Activated CD4-positive, alpha-beta T cell treated with anti-CD3 and anti-CD28 coated beads, Interleukin-2, amount 50 U/mL, for 16 hours (primary cell): ENCODE measurements around the gene HRH3.

ENCODE experiments used
- DNase-seq: peaks from one replicate; pipeline ENCODE4 v3.0.0-alpha.2; 2020

HRH3 gene

DNA sequence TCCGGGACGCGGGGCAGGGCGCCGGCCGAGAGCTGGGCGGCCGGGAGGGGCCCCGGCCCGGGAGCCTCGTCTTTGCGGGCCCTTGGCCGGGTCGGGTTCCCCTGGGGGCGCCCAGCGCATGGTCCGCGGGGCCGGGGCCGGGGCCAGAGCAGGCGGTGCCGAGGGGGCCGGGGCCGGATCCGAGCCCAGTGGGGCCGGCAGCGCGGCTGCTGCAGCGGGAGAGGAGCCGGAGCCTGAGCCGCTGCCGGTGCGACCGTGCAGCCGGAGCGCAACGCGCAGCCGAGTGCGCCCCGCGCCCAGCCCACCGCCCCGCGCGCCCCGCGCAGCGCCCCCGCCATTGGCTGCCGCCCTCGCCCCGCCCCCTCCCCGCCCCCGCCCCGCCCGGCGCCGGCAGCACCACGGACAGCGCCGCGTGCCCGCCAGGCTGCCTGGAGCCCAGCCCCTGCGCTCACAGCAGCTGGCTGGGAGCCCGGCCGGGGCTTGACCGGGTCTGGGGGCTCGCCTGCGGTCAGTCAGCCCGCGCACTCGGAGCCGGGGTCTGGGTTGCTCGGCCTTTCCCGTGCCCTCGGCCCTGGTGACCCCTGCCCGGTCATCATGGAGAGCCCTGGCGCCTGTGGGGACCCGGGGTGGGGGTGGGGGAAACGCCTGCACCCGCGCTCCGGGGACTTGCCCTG is at the start of gene HRH3:
HRH3 (minus strand) TSS at position 287 of the 674 bp plus-strand sequence. CDS start 308 bp downstream, outside the sequence.
- DNase-seq: peak; percentile 19

DNA sequence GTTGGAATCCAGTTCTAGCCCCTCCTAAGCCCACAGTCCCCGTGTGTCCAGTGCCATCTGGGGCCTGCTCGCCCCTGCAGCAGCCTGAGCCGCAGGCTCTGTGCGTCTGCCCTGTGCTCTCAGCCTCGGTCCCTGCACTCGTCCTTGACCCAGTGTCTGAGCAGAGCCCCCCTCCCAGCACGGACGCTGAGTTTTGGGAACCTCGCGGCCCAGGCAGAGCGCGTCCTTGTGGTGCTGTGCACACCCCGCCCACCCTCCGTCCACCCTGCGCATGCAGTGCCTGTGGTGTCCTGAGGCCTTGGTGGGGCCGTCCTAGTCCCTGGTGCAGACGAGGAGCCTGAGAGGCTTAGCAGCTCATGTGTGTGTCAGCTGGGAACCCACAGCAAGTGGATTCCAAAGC is 49.8 kb upstream of the HRH3 start:
- DNase-seq: no peak

DNA sequence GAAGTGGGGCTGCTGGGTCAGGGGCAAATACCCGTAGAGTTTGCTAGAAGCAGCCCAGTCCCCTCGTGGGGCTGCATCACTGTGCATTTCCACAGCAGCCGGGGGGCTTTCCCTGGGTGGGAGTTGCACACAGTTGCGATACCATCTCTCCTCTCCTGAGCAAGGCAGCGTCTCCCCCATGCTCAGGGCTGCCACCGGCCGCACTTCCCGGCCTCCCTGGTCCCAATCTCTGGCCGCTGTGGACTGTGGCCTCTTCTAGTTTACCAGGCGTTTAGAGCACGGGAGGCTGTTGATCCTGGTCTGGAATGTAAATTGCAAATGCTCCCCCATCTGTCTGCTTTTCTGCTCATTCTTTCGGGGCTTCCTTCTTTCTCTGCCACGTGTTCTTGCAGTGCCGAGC is 49.3 kb upstream of the HRH3 start:
- DNase-seq: no peak

DNA sequence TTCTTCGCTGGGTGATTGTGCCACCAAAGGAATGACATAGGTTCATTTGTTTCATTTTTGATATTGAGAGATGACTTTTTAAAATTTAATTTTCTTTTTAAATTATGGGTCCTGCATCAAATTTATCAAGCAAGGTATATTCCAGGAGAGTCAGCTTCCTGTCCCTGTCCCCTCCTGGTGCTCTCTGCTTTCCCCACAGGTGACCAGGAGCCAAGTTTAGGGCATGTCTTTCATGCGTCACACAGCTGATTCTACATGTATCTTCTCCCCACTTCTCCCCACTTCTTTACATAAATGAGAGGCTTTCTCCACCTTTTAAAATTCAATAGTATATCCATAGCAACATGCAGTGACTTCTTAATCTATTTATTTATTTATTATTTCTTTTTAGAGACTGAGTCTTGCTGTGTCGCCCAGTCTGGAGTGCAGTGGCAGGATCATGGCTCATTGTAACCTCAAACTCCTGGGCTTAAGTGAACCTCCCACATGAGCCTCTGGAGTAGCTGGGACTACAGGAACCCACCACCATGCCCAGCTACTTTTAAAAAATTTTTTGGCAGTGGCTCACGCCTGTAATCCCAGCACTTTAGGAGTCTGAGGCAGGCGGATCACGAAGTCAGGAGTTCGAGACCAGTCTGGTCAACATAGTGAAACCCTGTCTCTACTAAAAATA is 48.3 kb upstream of the HRH3 start:
- DNase-seq: no peak

DNA sequence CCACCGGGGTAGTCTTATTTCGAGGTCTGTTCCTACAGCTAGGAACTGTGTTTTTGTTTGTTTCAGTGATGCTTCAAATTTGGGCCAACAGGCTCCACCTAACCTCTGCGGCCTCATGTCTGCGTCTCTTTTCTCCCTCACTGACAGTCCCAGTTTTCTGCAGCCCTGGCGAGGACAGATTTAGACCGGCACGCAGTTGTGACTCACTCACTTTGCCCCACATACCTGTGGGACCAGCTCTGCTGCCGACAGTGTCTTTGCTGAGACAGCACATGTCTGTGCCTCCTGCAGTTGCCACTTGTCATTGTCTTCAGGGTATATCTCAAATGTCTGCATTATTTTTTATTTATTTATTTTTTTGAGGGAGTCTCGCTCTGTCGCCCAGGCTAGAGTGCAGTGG is 47.5 kb upstream of the HRH3 start:
- no peak for DNase-seq

DNA sequence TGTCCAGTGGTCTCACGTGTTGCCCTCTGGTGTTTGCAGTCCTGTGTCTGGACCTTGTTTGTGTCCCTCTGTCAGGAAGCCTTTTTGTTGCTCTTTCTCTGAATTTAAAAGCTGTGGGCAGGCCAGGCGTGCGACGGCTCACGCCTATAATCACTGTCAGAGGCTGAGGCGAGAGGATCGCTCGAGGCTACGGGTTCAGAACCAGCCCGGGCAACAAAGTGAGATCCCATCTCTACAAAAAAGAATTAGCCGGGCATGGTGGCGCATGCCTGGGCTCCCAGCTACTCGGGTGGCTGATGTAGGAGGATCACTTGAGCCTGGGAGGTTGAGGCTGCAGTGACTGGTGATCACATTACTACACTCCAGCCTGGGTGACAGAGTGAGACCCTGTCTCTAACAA is 46.8 kb upstream of the HRH3 start:
- no peak for DNase-seq

DNA sequence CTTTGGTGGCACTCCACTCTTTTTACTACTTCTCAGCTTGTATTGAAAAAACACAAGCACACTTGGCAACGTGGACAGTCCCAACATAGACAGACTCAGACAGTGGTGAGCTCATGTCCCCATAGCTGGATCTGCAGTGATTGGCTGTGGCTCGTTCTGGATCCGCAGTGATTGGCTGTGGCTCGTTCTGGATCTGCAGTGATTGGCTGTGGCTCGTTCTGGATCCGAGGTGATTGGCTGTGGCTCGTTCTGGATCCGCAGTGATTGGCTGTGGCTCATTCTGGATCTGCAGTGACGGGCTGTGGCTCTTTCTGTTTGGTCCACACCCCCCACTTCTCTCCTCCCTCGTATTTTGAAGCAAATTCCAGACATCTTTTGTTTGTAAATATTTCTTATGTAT is 46.3 kb upstream of the HRH3 start:
- DNase-seq: no peak

DNA sequence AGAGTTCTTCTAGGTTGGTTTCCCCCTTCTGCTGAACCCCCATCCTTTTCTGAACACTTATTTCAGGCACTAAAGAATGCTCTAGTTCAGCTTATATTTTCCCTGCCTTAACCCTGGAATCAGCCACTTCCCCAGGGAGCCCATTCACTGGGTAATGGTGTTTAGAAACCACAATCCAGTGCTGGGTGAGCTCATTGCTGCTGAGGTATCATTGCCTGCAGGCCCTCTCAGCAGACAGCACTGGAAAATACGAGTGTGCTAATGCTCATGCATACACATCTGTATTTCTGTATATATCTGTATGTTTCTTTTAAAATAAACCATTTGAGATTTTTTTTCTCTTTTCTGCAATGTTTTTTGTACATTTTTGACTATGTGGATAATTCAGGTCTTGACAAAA is 45.3 kb upstream of the HRH3 start:
- no peak for DNase-seq

DNA sequence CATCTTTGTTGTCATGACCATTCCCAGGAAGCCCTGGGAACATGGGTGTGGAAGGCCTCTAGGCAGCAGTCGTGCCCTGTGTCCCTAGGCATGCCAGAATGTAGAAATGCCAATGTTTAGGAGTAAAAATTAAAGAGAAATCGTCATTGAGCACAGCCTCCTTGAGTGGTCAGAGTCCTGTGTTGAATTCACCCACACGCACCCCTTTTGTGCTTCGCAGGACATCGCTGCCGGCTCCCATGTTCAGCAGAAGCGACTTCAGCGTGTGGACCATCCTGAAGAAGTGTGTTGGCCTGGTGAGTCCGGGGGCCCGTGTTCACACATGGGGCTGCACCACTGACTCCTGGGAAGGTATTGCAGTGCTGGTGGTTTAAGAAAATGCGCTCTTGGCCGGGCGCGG is 43.3 kb upstream of the HRH3 start:
- no peak for DNase-seq

DNA sequence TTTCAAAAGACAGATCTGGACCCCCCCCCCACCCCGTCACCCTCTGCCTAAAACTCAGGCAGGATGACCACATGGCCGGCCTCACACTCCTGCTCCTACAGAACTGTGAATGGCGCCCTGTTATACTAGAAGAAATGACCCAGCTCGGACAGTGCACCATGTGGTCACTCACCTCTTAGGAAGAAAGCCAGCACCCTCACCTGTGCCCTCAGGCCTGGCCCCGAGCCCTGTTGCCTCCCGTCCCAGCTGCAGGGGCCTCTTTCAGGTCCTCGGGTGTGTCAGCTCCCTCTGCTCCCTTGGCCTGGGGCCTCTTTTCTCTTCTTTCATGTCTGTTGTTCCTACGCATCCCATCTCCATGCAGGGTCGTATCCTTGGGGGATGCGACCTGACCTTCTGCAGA is 42.0 kb upstream of the HRH3 start:
- no peak for DNase-seq

DNA sequence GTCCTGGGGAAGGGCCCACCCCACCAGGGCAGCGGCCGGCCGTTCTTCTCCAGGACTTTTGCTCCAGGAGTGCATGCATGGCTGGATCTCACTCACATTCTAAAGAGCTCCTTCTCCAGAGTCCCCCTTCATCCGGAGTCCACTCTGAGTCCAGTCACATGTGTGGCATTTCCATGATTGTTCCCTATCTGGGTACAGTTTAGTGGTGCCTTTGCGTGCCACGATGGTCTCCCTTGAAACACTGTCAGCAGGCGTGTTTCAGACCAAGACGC is 39.2 kb upstream of the HRH3 start:
- DNase-seq: no peak

DNA sequence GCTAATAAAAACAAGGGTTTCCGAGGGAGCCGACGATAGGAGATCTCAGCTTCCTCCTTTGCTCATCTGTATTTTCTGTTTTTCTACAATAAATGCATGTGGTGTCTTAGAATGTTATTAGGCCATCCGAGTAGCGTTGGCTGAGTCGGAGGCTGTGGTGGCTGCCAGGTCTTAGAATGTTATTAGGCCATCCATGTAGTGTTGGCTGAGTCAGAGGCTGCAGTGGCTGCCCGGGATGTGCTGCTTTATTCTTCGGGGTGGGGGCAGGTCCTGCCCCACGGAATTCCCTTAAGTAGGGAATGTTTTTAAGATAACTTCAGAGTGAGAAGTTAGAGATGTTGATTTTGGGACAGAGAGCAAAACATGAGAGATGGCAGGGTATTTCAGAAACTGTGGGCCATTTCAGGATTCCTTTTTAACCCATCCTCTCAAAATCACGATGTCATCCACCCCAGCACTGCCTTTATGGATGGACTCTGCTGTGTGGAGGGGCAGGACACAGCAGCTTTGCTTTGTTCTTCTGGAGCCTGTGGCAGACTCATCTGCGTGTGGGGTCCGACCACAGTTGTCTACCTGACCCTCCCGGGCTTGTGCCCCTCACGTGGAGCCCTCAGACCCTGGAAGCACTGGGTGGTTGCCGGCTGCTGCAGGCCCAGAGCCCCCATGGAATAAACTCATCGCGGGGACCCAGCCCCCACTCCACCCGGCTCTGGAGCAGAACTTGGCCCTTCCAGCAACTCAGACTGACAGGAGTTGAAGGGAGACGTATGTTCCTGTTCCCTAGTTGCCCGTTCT is 38.6 kb upstream of the HRH3 start:
- no peak for DNase-seq

DNA sequence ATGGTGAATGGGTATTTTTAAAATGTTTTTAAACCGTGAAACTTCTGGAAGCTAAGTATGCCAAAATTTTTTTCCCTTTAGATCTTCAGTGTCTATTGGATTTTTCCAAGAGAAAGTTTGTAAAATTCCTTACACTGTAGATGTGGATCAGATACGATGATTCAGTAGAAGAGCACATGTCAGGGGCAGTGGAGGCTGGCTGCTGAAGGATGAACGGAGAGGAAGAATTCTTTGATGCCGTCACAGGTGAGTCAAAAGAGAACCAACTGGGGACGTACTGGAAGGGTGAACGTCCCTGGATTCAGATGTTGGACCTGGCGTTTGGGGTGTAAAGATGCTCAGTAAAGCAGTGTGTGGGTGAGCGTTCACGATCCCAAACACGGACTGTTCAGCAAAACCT is 35.9 kb upstream of the HRH3 start:
- no peak for DNase-seq

DNA sequence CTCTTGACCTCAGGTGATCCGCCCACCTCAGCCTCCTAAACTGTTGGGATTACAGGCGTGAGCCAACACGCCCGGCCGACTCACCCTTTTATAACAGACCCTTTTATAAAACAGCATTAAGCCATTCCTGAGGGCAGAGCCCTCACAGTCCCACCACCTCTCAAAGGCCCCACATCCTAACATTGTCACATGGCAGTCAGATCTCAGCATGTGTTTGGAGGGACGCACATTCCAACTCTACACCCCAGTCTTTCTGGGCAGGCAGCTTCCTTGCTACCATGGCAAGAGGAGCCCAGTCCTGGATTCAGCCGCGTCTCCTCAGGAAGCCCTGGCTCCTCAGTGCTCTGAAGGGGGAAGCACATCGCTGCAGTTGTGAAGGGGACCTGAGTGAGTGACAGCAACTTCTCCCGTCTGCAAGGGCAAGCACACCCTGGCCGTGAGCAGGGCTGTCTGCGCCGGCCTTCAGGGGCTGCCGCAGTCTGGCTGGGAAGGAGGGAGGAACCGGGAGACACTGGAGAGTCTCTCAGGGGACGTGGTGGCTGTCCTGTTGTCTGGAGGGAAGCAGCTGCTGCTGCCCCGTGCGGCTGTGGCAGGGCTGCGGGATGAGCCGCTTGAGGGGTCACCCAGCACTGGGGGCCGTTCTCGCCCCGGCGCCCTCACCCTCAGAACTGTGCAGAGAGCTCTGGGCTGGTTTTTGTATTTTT is 34.1 kb upstream of the HRH3 start:
- no peak for DNase-seq

DNA sequence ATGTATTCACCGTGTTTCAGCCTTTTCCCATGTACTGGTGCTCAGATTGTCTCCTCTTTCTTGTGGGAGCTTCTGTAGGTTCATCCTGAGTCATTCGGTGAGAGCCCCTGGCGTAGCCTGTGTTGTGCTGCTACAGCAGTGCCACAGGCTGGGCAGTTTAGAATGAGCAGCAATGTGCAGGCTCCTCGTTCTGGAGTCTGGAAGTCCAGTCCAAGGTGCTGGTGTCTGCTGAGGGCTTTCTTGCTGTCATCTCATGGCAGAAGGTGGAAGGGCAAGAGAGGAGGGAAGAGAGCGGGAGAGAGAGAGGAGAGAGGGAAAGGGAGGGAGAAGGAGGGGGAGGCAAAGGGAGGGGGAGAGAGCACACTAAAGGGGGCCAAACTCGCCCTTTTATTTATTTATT is 33.3 kb upstream of the HRH3 start:
- no peak for DNase-seq

DNA sequence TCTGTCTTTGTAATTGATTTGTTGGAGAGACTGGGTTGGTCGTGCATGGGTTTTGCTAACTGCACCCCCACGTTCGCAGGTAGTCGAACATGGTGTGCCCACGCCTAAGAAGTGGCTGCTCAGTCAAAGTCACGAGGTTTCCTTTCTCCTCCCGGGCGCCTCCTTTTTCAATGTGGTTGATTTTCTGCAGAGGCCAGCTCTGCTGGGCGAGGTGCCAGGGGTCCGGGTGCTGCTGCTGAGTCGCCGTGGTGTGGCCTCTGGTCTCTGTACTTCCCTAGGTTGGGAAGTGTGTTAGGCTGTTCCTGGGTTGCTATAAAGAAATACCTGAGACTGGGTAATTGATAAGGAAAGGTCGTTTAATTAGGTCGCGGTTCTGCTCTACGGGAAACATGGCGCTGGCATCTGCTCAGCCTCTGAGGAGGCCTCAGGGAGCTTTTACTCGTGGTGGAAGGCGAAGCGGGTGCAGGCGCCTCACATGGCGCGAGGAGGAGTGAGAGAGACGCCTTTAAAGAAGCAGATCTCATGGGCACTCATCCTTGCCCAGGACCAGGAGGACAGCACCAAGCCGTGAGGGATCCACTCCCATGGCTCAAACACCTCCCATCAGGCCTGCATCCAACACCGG is 32.4 kb upstream of the HRH3 start:
- no peak for DNase-seq

DNA sequence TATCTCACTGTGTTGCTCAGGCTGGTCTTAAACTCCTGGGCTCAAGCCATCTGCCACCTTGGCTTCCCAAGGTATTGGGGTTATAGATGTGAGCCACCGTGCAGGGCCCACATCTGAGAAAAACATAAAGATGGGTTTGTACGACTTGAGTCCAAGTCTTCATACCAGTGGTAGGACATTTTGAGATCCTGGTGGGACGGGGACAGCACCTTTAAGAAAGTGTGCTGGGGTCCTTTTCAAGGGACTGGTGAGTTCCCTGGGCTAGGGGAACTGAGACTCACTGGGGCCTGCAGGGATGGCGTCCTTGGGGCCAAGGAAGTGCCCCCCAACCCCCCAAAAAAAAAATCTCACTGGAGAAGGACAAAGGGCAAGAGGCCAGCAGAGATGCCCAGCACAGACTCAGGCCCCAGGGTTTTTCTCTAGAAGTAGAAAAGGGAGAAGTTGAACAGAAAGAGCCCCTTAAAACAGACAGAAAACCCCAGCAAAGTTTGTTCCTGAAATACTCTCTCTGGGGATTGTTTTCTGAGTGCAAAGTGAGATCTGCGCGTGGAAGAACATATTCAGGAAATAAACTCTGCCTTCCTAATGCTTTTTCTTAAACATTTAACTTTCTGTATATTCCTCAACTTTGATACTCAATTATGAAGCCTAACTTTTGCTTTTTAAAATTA is 28.9 kb upstream of the HRH3 start:
- no peak for DNase-seq

DNA sequence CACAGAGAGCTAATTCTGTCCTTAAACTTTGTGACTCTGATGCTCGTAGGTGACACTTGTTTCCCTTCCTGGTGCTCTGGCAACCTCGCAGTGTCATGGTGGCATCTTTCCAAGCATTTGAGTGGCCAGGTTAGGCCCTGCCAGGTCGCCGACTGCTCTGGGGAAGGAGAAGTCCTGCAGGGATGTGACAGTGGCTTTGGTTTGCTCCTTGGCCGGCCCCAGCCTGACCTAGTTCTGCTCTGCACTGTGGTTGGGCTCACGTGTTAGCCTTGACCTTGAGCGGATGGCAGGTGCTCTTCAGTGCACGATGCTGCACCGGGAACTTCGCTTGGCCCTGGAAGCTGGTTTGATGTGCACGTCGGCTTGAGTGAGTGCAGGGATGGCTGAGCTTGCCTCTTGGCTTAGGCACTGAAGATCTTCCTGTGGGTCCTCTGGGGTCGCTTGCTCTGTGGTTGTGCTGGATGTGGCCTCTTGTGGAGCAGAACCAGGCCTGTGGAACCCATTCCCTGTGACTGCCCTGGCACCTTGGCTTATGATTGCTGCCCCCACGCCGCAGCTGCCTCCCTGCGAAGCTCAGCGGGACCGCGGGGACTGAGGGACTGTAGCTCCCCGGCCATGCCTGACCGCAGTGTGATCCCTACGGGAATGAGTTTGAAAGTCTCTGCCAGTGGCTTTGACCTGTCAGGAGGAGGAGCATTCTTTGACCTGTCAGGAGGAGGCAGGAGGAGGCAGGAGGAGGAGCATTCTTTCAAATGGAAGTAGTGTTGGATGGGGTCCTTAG is 27.0 kb upstream of the HRH3 start:
- DNase-seq: no peak

DNA sequence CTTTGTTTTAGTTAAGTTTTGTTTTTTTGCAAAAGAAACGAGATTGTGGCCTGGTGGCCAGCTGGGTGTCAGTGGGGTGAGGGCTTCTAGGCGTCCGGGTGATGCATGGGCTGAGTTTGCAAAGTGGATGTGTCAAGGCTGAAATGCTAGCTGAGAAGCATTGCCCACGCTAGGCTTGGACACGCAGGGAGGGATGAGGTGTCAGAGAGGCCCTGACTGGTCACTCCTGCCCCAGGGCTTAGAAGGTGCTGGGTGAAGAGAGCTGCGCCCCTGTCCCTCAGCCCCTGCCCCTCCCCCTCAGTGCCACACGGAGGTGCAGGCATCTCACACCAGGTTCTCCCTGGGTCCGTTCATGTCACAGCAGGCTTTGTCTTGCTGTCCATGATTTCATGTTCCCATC is 26.4 kb upstream of the HRH3 start:
- no peak for DNase-seq

DNA sequence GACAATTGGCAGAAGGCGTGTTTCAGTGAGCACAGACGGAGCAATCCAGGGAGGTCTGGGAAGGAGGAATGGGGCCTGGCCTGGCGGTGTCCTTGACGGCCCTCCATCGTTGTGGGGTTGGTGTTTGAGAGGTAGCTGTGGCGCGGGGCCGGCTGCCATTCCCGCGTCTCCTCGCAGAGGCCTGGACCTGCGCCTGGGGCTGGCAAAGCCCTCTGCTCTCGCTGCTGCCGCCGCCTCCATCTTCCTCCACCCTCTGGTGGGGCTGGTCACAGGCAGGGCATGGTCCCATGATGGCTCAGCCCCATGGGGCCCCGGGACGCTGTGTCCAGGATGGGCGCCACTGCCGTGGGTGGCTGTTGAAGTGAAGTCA is 25.8 kb upstream of the HRH3 start:
- DNase-seq: no peak

DNA sequence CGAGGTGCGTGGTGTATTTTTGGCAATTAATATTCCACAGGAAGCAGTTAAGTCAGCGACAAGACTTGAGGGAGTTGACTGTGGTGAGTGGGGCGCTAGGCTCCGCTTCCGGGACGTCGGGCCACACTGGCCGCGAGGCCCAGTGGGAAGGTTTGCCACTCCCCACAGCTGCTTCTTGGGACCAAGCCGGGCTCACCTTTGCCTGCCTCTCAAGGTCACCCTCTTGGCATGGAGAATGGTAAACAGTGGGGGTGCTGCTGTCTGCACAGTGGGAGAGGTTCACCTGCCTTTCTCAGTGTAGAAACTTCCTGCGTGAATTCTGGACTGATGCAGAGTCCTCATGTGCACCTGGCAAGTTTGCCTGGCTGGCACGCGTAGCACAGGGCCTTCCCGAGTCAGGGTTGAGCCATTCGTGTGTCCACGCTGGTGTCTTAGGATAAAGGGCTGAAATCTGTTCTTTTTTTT is 24.6 kb upstream of the HRH3 start:
- DNase-seq: no peak
